ENCODE results near the gene SDC3. TPM values are rescaled to one million over a fixed set of nuclear protein-coding genes. Genes with fewer than 3 reads are reported as not detected.

The SDC3 gene
- polyA plus RNA-seq, 3 donors: 0.05 to 1.2 (median 0.12) TPM

DNA sequence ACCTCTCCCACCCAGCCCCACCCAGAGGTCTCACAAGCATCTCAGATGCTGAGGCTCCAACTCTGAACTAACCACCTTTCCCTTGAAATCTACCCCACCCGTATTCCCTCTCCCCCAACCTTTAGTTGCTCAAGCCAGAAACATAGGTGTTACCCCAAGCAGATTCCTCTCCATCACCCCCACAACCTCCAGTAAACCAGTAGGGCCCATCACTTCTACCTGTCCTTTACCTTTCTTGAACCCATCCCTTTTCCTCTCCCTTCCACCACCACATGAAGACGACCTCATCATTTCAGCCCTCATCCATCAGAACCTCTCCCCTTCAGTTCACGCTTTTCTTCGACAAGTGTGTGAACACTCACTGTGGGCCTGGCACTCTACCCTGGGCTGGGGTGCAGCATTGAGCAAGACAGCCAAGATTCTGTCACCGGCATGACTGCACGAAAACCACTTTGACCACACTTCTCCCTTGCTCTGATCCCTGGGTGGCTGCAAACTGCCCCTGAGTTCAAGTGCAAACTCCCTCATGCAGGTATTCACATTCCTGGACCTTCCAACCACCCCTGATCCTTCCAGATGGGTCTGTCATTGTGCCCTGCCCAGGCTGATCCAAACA, 85.5 kb downstream of the SDC3 start:
- peak; percentile 74 to 82 (median 82) for DNase-seq
- Histone ChIP-seq H3K4me2 (replicated peaks; ENCODE audit: extremely low read depth, low read length, poor library complexity, severe bottlenecking) (peak overlapping the region; percentile 75), H3K4me1 (ENCODE audit: control insufficient read depth in 1 of 2, insufficient read depth in 2 of 2, low read length in 2 of 2) (peaks cover 28 to 30% of the 10 kb centered on the region in 2 donors), H3K9me3 (replicated peaks in 1 of 2; ENCODE audit: control insufficient read depth in 1 of 2, insufficient read depth in 1 of 2, low read length in 2 of 2) (peaks cover 0 to 4% of the 10 kb centered on the region in 2 donors), H3K4me3 (replicated peaks in 1 of 3; ENCODE audit: low read depth in 2 of 3, low read length in 3 of 3) (peak overlapping the region in 1 of 3 experiments; percentile 69), H3K27ac (ENCODE audit: low read depth in 1 of 2, low read length in 2 of 2) (peak overlapping the region in 1 of 2 donors; percentile 72), H3K36me3 (replicated peaks in 1 of 2; ENCODE audit: control insufficient read depth in 1 of 2, insufficient read depth in 2 of 2, low read length in 2 of 2) (no peaks in the 10 kb centered on the region), H2AFZ (ENCODE audit: insufficient read depth, low read depth, low read length, poor library complexity, severe bottlenecking) (no peak overlapping the region), H4K20me1 (ENCODE audit: insufficient read depth, low read length) (no peaks in the 10 kb centered on the region), H3K27me3 (ENCODE audit: control insufficient read depth in 2 of 2, insufficient read depth in 2 of 2, low read length in 2 of 2) (peaks cover 31 to 73% of the 10 kb centered on the region in 2 donors), H3K79me2 (ENCODE audit: insufficient read depth, low read length) (no peaks in the 10 kb centered on the region), H3K9ac (ENCODE audit: insufficient read depth, low read length, poor library complexity, severe bottlenecking) (no peak overlapping the region)
- WGBS (ENCODE audit: insufficient coverage): 7% methylated on average over 6 of the region's 6 CpGs
- intact Hi-C loops (cut with micrococcal nuclease): no loop called here
- Mint-ChIP-seq H3K27ac (peak overlapping the region in 6 of 7 donors; percentile 63 to 96 (median 84)), H3K27me3 (ENCODE audit: low read depth in 3 of 3) (peaks cover 68 to 76% (median 69%) of the 10 kb centered on the region in 3 donors), H3K9me3 (peaks cover 0 to 7% (median 3%) of the 10 kb centered on the region in 7 donors), H3K4me3 (peak overlapping the region in 1 of 2 donors; percentile 89), H3K36me3 (peaks cover 2 to 4% of the 10 kb centered on the region in 2 donors), H3K4me1 (peaks cover 29% of the 10 kb centered on the region)
- TF ChIP-seq, protein P1, sequence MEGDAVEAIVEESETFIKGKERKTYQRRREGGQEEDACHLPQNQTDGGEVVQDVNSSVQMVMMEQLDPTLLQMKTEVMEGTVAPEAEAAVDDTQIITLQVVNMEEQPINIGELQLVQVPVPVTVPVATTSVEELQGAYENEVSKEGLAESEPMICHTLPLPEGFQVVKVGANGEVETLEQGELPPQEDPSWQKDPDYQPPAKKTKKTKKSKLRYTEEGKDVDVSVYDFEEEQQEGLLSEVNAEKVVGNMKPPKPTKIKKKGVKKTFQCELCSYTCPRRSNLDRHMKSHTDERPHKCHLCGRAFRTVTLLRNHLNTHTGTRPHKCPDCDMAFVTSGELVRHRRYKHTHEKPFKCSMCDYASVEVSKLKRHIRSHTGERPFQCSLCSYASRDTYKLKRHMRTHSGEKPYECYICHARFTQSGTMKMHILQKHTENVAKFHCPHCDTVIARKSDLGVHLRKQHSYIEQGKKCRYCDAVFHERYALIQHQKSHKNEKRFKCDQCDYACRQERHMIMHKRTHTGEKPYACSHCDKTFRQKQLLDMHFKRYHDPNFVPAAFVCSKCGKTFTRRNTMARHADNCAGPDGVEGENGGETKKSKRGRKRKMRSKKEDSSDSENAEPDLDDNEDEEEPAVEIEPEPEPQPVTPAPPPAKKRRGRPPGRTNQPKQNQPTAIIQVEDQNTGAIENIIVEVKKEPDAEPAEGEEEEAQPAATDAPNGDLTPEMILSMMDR (IDR thresholded peaks at IDR 0.05): no peak

DNA sequence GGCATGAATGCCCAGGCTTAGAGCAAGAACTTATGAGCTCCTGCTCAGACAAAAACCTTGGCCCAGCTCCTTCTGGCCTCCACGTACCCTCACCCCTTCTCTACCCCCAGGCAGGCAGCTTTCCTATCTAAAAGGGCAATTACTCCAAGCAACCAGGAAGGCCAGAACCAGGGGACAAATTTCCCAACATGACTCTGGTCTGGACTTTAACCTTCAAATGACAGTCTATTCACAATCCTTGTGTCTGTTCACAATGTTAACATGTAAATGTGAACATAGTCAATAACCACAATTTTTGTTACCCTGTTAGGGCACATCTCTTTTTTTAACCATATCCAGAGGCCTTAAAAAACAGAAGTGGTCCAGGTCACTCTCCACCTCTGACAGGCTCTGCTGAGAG, 86.6 kb downstream of the SDC3 start:
- H3K27me3 Mint-ChIP-seq (ENCODE audit: low read depth in 3 of 3): peaks cover 58 to 81% (median 60%) of the 10 kb centered on the region in 3 donors
- H3K36me3 Mint-ChIP-seq: peaks cover 2 to 4% of the 10 kb centered on the region in 2 donors
- 91% methylated on average over 1 of the region's 1 CpG for WGBS (ENCODE audit: insufficient coverage)
- Histone ChIP-seq H3K4me2 (replicated peaks; ENCODE audit: extremely low read depth, low read length, poor library complexity, severe bottlenecking) (no peak overlapping the region), H3K9me3 (replicated peaks in 1 of 2; ENCODE audit: control insufficient read depth in 1 of 2, insufficient read depth in 1 of 2, low read length in 2 of 2) (peaks cover 0 to 4% of the 10 kb centered on the region in 2 donors), H3K36me3 (replicated peaks in 1 of 2; ENCODE audit: control insufficient read depth in 1 of 2, insufficient read depth in 2 of 2, low read length in 2 of 2) (no peaks in the 10 kb centered on the region), H3K4me3 (replicated peaks in 1 of 3; ENCODE audit: low read depth in 2 of 3, low read length in 3 of 3) (no peak overlapping the region), H3K79me2 (ENCODE audit: insufficient read depth, low read length) (no peaks in the 10 kb centered on the region), H4K20me1 (ENCODE audit: insufficient read depth, low read length) (no peaks in the 10 kb centered on the region), H3K27me3 (ENCODE audit: control insufficient read depth in 2 of 2, insufficient read depth in 2 of 2, low read length in 2 of 2) (peaks cover 29 to 73% of the 10 kb centered on the region in 2 donors), H3K4me1 (ENCODE audit: control insufficient read depth in 1 of 2, insufficient read depth in 2 of 2, low read length in 2 of 2) (peaks cover 28 to 30% of the 10 kb centered on the region in 2 donors), H2AFZ (ENCODE audit: insufficient read depth, low read depth, low read length, poor library complexity, severe bottlenecking) (no peak overlapping the region), H3K27ac (ENCODE audit: low read depth in 1 of 2, low read length in 2 of 2) (no peak overlapping the region), H3K9ac (ENCODE audit: insufficient read depth, low read length, poor library complexity, severe bottlenecking) (no peak overlapping the region)
- peaks cover 0 to 7% (median 3%) of the 10 kb centered on the region in 7 donors for H3K9me3 Mint-ChIP-seq
- intact Hi-C loops (cut with micrococcal nuclease): no loop called here
- peaks cover 29% of the 10 kb centered on the region for H3K4me1 Mint-ChIP-seq
- TF ChIP-seq, protein P1 (IDR thresholded peaks at IDR 0.05): no peak
- H3K4me3 Mint-ChIP-seq: peak overlapping the region in 1 of 2 donors; percentile 52
- H3K27ac Mint-ChIP-seq: no peak overlapping the region
- no peak for DNase-seq

Measured in CD14-positive monocyte (primary cell).